Measurements from ENCODE around the gene ATG10. TPM values are rescaled to one million over a fixed set of nuclear protein-coding genes. Genes with fewer than 3 reads are reported as not detected.

Gene ATG10
- total and polyA plus RNA-seq, 2 donors: 10.4 to 12.7 TPM

DNA sequence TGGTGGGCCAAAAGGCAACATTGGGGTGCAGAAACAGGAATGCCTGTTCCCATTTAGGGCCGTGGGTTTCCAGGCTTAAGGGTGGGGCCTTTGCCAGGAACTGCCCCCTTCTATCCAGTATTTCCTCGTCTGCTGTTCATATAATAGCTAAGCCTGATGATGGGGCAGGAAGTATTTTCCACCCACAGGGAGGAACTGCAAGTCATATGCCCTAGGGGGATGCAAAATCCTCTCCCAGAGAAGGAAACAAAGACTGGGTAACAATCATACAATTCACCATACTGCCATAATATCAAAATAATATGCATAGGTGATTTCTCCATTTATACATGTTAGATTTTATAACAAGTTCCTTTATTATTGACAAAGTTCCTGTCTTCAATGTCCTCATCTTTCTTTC is 326.8 kb downstream of the ATG10 start:
- H3K4me1 ChIP-seq (ENCODE audit: control insufficient read depth in 2 of 2, insufficient read depth in 2 of 2, low read length in 2 of 2): no peaks in the 10 kb centered on the region
- no peak for DNase-seq (ENCODE audit: low read depth in 6 of 9, low spot score in 9 of 9)
- H3K27me3 ChIP-seq (ENCODE audit: control insufficient read depth in 2 of 2, insufficient read depth in 1 of 2, low read length in 1 of 2): no peaks in the 10 kb centered on the region
- 84% methylated on average over 2 of the region's 2 CpGs for WGBS
- no peaks in the 10 kb centered on the region for H3K9me3 ChIP-seq (ENCODE audit: control insufficient read depth in 2 of 2, insufficient read depth in 1 of 2, low read length in 1 of 2)
- no peak overlapping the region for H3K4me3 ChIP-seq (ENCODE audit: low read length in 2 of 2)
- H3K27ac ChIP-seq (ENCODE audit: low read depth in 1 of 2, low read length in 1 of 2): no peak overlapping the region
- no peaks in the 10 kb centered on the region for H3K36me3 ChIP-seq (ENCODE audit: control insufficient read depth in 2 of 2, insufficient read depth in 2 of 2, low read length in 1 of 2)

DNA sequence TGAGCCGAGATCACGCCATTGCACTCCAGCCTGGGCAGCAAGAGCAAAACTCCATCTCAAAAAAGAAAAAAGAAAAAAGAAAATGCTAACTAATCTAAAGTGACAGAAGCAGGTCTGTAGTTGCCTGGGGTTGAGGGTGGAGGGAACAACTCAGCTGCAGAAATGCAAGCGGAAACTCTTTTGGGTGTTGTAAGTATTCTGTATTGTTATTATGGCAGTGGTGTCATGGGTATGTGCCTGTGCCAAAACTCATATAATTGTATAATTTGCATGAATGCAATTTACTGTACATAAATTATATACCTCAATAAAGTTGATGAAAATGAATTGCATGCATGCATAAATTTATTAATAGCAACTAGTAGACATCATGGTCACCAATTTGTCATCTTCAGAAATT is 329.4 kb downstream of the ATG10 start:
- Histone ChIP-seq H3K9me3 (ENCODE audit: control insufficient read depth in 2 of 2, insufficient read depth in 1 of 2, low read length in 1 of 2) (no peaks in the 10 kb centered on the region), H3K27ac (ENCODE audit: low read depth in 1 of 2, low read length in 1 of 2) (no peak overlapping the region), H3K4me1 (ENCODE audit: control insufficient read depth in 2 of 2, insufficient read depth in 2 of 2, low read length in 2 of 2) (no peaks in the 10 kb centered on the region), H3K36me3 (ENCODE audit: control insufficient read depth in 2 of 2, insufficient read depth in 2 of 2, low read length in 1 of 2) (peaks cover 0 to 3% of the 10 kb centered on the region in 2 donors), H3K4me3 (ENCODE audit: low read length in 2 of 2) (no peak overlapping the region), H3K27me3 (ENCODE audit: control insufficient read depth in 2 of 2, insufficient read depth in 1 of 2, low read length in 1 of 2) (no peaks in the 10 kb centered on the region)
- WGBS: 97% methylated on average over 3 of the region's 3 CpGs
- no peak for DNase-seq (ENCODE audit: low read depth in 6 of 9, low spot score in 9 of 9)

Other genes with a start within 250 kb of the ATG10 start
- gene SSBP2, start 220.9 kb upstream of the ATG10 start, total RNA-seq: 125 TPM
- 61.1 TPM for gene SSBP2, start 220.9 kb upstream of the ATG10 start, polyA plus RNA-seq

Data from thymus (tissue), 11 donors.